H54 (cell line): ENCODE results near the gene ZNF664.
A peak's percentile ranks its signal among the peaks of the same experiment; 100 is the strongest.

Experiments
- DNase-seq: peaks from one replicate; pipeline ENCODE4 v3.0.0; 2011; ENCODE audit warnings: low spot score, mixed read lengths; ENCODE audit not compliant: insufficient read length
- FAIRE-seq: peaks from 3 replicates; lab custom pipeline; 2011; peaks lifted over from hg19 to GRCh38; lab: Jason Lieb, UNC
- POLR2A ChIP-seq: IDR thresholded peaks from 2 replicates; pipeline ENCODE4 v1.6.1; 2011; ENCODE audit warnings: low read depth, mild to moderate bottlenecking, low read length

The ZNF664 gene

DNA sequence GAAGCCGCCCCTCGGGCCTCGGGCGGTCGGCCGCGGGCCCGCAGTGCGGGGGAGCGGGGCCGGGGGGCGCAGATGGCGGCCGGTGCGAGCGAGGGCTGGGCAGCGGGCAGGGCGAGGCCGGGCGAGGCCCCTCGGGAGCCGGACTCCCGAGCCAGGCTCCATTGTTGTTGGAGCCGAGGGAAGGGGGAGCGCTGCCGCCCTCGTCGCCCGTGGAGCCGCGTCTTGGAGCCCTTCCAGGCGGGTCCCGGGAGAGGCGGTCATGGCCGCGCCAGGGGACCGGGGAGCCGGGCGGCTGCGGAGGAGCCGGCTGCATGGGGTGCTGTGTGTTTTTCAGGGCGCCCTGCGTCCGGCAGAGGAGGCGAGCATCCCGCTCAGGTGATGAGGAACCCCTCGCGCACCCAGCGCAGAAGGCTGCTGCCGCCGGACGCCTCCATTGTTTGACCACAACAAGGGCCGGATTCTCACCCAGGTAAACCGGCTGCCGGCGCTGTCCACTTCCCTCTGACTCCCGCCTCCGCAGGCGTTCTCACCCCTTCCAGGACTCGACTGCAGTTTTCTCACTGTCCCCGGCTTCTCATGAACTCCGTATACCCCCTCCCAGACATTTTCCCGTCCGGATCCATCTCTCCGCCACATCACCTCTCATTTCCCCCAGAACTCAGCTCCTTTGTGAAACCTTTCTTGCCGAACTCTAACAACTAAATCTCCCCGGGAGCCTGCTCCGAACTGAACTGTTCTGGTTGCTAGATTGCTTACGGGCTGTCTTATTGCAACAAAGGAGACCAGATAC, 732 bp downstream of the ZNF664 start:
- peak; percentile 23 for FAIRE-seq
- peak; percentile 30 for DNase-seq
- TF ChIP-seq POLR2A: no peak

DNA sequence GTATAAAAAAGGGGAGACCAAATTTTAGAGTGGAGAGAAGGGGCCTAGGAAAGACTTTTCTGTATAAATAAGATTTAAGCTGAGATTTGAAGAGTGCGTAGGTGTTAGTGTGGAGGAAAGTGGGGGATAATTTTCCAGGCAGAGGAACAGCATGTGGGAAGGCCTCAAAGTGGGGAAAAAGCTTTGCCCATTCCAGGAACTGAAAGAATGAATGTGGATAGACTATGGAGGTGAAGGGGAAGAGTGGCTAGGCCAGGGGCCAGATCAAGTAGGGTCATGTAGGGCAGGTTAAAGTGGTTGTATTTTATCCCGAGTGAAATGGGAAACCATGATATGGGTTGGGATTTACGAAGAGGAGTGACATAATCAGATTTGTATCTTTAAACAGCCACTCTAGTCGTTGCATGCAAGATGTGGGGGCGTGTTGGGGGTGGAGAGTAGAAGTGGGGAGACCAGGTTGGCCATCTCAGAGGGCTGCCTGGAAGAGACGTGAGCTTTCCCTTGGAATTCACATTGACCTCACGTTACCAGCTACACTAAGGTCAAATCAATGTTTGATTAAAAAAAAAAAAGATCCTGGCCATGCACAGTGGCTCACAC, 3.3 kb downstream of the ZNF664 start:
- no peak for TF ChIP-seq POLR2A
- FAIRE-seq: no peak
- no peak for DNase-seq

GRCh38 chr12:123979566-123979965, 6.6 kb downstream of the ZNF664 start:
- DNase-seq: no peak
- no peak for FAIRE-seq
- TF ChIP-seq POLR2A: no peak

- no peak for DNase-seq
- FAIRE-seq: no peak
- TF ChIP-seq POLR2A: no peak
These were observed 9.3 kb downstream of the ZNF664 start for GRCh38 chr12:123982269-123982668.

DNA sequence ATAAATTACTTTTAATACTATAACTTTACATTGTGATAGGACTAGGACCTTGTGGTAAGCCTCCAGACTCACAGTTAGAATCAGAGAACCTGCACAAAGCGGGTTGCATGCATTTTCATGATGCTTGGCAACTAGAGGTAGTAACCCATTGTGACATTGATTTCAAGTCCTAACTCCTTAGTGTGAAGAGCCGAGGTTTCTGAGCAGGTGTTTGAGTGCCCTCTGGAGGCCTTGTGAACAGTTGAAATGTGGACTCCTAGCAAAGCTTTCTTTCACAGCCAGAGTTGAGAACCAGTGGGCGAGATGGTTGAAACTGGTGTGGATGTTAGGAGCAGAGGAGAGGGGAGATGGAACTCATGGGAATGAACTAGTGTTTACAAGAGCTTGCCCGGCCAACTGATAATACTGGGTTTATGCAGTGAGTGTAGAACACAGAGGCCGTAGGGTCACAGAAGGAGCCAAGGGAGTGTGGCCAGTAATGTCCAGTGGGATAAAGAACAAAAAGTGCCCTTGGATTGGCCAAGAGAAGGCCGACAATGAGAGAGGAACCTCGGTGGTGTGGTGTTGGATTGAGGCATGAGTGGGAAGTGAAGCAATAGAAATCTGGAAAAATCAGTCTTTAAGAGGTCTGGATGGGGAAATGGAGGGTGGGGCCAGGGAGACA, 10.9 kb downstream of the ZNF664 start:
- TF ChIP-seq POLR2A: no peak
- no peak for DNase-seq
- FAIRE-seq: peak; percentile 58

DNA sequence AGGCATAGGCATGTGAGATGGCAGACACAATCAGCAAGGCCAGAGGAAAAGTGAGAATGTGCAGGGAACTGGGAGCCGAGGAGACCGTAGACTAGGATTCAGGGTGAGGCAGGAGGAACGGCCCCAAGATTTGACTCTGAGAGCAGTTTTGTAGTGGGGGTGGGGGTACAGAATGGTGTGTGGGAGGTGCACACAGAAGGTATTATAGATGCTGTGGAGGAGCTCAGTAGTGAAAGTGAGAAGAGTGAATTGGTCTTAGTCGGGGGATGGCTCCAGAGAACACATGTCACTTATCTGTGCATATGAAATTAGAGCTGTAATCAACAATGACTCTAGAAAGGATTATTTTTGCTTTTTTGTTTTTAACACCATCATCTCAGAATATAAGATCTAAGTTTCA, 11.9 kb downstream of the ZNF664 start:
- DNase-seq (no peak), FAIRE-seq (no peak)
- TF ChIP-seq POLR2A: no peak

DNA sequence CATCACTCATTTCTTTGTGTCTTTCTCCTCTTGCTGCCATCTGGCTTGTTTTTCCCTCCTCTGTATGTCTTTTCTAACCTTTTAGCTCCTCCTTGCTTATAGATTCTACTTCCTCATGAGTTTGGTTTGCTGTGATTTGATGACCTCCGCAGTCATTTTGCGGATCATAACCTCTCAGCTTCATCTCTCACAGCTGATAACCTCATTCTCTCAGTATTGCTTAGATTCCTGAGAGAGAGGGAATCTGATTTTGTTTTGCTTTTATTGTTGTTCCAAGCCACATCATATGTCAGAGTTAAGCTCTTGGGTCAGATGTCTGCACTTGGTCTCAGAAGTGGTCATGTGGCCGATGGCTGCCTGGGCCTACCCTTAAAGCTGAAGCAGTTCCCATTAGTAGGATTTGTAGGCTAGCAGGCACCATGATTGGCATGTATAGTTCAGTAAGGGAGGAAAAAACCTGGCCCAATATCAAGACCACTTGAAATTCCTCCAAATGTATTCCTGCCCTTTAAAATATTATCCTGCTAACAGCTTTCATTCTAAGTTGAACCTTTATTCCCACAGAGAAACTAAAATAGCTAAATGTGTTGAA, 13.5 kb downstream of the ZNF664 start:
- TF ChIP-seq POLR2A: no peak
- DNase-seq: no peak
- no peak for FAIRE-seq

DNA sequence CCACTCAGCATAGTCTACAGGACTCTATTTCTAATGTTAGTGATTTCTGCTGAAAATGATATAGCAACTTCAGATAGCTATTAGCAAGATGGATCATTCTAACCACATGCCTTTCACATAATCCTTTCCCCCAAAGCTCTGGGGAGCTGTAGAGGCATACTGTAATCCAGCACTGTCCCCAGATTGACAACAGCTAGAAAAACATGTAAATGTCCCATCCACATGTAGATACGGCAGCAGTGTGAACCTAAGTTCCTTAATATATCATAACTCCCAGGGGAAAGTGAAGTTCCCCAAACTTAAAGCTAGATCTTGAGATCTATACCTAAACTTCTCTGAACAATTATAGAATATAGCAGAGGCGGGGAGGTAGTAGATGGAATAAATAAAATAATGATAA, 14.0 kb downstream of the ZNF664 start:
- no peak for TF ChIP-seq POLR2A
- DNase-seq: no peak
- FAIRE-seq: no peak

- DNase-seq: no peak
- no peak for FAIRE-seq
- no peak for TF ChIP-seq POLR2A
These were observed 16.2 kb downstream of the ZNF664 start for GRCh38 chr12:123989168-123989567.

DNA sequence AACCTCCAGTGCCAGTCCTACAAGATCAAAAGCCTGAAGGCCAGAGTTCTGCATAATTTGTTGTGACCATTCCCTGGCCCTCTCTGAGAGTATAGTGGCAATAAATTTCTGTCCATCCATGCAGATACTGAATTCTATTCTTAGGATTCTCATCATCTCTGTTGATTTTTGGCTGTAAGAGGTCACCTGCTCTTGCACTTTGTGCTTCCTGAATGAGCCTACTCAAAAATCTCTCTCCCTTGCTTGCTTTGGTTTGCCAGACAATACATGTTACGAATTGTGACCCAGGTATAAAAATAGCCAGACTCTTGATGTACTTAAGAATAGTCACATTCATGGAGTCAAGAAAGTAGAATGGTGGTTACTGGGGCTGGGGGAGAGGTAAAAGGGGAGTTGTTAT, 16.7 kb downstream of the ZNF664 start:
- DNase-seq (no peak), FAIRE-seq (no peak)
- TF ChIP-seq POLR2A: no peak

- no peak for TF ChIP-seq POLR2A
- DNase-seq: no peak
- no peak for FAIRE-seq
These were observed 17.5 kb downstream of the ZNF664 start for GRCh38 chr12:123990511-123990910.

- DNase-seq (no peak), FAIRE-seq (no peak)
- TF ChIP-seq POLR2A: no peak
These were observed 18.4 kb downstream of the ZNF664 start for GRCh38 chr12:123991372-123991951.

DNA sequence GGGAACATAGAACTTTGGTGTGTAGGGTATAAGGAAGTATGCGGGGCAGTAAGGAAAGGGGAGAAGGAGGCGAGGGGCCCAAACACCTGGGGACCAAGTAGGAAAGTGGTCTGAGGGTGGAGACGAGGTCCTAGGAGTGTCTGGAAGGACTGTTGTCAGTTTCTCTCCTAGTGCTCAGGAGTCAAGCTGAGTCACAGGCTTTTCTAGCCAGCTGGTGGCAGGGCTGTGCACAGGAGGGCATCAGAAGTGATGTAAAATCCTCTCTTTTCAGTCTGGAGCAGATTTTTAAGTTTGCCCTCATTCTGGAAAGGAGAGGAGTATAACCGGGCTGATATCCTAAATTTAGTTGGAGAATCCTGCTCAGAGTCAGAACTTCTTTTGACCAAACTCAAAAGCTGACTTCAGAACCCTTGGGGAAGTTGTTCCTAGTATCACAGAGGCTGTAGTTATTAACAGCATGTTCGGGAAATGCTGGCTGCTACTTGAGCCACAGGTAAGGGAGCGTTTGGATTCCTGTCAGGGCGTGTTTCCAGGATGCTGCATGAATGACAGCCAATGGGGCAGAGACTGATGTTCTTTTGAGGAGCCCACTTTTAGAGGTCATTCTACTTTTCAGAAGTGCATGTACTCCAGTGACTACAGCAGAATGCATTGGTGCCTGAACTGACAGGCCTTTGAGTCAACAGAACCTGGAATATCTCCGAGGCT, 19.3 kb downstream of the ZNF664 start:
- no peak for TF ChIP-seq POLR2A
- DNase-seq (no peak), FAIRE-seq (no peak)
